HG02798 (cell line): ENCODE results near the gene GOT1.

Experiments used
- ATAC-seq: cut with Tn5 transposase; IDR thresholded peaks from one replicate; pipeline ENCODE4 v1.9.1; 2021; ENCODE audit warnings: mild to moderate bottlenecking; ENCODE audit not compliant: unreplicated experiment, poor library complexity

GOT1 gene

GRCh38 chr10:99366666-99367065 is 63.8 kb downstream of the GOT1 start:
- ATAC-seq = no peak

GRCh38 chr10:99365736-99366135 is 64.7 kb downstream of the GOT1 start:
- ATAC-seq = no peak

DNA sequence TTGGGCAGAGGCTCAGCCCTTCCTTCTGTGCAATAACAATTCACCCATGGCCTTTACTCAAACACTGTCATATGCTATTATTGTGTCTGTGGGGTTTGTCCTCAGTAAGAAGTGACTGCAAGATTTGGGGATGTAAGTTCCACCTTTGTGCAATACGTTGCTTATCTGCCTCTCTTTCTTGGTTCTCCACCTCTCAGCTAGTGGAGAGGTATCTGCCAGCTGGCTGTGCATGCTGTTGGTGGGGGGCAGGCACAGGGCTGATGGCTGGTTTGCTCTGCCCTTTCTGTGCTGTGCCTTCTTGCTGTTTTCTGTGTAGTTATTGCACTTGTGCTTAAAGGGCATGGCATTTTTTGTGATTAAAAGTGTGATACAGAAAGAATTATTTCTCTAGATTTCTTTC is 65.1 kb downstream of the GOT1 start:
- no peak for ATAC-seq

- ATAC-seq = no peak
Observed at GRCh38 chr10:99364125-99364524, 66.3 kb downstream of the GOT1 start.

DNA sequence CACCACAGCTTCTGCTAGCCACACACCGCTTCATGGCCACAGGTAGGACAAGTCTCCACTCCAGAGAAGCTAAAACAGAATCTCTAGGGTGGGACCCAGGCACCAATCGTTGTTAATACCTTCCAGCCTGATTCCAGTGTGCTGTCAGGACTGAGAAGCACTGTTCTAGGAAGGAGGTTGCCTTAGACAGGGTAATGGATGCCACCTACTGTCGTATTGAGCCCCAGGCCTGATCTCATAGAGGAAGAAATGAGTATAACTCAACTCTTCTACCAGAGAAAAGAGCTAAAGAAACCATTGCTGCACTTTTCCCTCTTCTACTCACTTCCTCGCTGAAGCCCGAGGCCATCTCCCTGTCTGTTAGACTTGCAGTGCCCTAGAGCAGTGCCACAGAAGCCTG is 69.5 kb downstream of the GOT1 start:
- no peak for ATAC-seq

- ATAC-seq = no peak
Observed at GRCh38 chr10:99358101-99358500, 72.3 kb downstream of the GOT1 start.

- no peak for ATAC-seq
Observed at GRCh38 chr10:99357691-99358090, 72.7 kb downstream of the GOT1 start.

DNA sequence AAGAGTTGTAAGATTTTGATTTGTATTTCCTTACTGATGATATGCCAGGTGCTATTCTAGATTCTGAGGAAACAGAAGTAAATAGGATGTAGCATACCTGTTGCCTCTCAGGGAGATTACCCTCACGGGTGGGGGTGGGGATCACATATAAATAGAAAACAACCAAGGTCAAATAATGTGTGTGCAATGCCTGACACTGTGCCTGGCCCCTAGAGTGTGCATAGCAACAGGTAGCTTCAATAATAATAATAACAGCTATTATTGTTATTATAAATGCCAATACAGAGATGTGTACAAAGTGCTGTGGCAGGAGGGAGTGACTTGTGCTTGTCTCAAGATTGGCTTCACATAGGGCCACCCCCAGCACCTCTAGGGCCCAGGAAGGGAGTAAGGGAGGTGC is 77.2 kb downstream of the GOT1 start:
- no peak for ATAC-seq

DNA sequence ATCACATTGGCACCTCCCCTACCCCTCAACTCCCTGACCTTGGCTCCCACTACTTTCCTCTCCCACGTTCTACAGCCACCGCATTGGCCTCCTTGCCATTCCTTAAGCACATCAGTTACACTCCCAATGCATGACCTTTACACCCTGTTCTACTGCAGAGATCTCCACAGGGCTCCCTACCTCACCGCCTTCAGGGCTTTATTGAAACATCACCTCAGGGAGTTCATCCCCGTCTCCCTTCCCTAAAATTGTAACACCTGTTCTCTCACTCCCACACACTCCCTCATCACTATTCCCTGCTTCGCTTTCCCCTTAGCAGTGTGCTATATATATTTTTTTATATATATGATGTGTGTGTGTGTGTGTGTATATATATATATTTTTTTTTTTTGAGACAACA is 82.8 kb downstream of the GOT1 start:
- no peak for ATAC-seq
